Gastrocnemius medialis (tissue), 4 donors: ENCODE data around the gene CYSRT1.

Experiments used
- POLR2A ChIP-seq, 2 donors: fragments of 450-650 bp; IDR thresholded peaks; one replicate each; pipeline ENCODE4 v1.6.1; 2017; ENCODE audit warnings: antibody characterized with exemption in 2 of 2, mild to moderate bottlenecking in 2 of 2, moderate library complexity in 2 of 2
- TF ChIP-seq, protein P1 (sequence below), 5 experiments: fragments of 450-650 bp in 3 of 5; fragments of 200-600 bp in 2 of 5; sonication (generic) in 2 of 5; IDR thresholded peaks in 4 of 5; conservative IDR thresholded peaks in 1 of 5; 1 replicate in 4 of 5; 2 replicates in 1 of 5; pipeline ENCODE4 v1.5.1; 2016 to 2019; ENCODE audit warnings: antibody characterized with exemption in 5 of 5, mild to moderate bottlenecking in 3 of 5, moderate library complexity in 3 of 5

GRCh38 chr9:137201205-137201868 is 23.6 kb upstream of the CYSRT1 start:
- TF ChIP-seq POLR2A (IDR thresholded peaks at IDR 0.05), result no peak
- TF ChIP-seq, protein P1, sequence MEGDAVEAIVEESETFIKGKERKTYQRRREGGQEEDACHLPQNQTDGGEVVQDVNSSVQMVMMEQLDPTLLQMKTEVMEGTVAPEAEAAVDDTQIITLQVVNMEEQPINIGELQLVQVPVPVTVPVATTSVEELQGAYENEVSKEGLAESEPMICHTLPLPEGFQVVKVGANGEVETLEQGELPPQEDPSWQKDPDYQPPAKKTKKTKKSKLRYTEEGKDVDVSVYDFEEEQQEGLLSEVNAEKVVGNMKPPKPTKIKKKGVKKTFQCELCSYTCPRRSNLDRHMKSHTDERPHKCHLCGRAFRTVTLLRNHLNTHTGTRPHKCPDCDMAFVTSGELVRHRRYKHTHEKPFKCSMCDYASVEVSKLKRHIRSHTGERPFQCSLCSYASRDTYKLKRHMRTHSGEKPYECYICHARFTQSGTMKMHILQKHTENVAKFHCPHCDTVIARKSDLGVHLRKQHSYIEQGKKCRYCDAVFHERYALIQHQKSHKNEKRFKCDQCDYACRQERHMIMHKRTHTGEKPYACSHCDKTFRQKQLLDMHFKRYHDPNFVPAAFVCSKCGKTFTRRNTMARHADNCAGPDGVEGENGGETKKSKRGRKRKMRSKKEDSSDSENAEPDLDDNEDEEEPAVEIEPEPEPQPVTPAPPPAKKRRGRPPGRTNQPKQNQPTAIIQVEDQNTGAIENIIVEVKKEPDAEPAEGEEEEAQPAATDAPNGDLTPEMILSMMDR (IDR thresholded peaks at IDR 0.05 in 4 of 5, conservative IDR thresholded peaks at IDR 0.05 in 1 of 5), result no peak
